Naive B cell (primary cell): Measurements from ENCODE around the gene ELOVL3. TPM values are rescaled to one million over a fixed set of nuclear protein-coding genes. Genes with fewer than 3 reads are reported as not detected.
"Not testable (repeated sequence)": the region's sequence is repeated elsewhere in the genome, so short reads cannot be mapped to it uniquely, and the experiment has no call there.

Source experiments
- ATAC-seq, 2 donors: fragments of 150-1000 bp; cut with Tn5 transposase; 2 replicates each; pipeline ENCODE4 v1.10.0; 2021; ENCODE audit warnings: low read depth in 2 of 2, mild to moderate bottlenecking in 2 of 2, moderate library complexity in 2 of 2
- DNase-seq: peaks from one replicate; pipeline ENCODE4 v3.0.0; 2022
- H3K27ac Mint-ChIP-seq, 6 donors: one replicate each; pipeline ENCODE4 v1.8.0; 2020 to 2022; ENCODE audit warnings: mild to moderate bottlenecking in 6 of 6, mixed read lengths in 6 of 6, moderate library complexity in 5 of 6, inconsistent platforms in 2 of 6
- H3K27me3 Mint-ChIP-seq, 3 donors: one replicate each; pipeline ENCODE4 v1.8.0; 2021 to 2022; ENCODE audit warnings: mixed read lengths in 3 of 3, mild to moderate bottlenecking in 1 of 3
- H3K36me3 Mint-ChIP-seq, 2 donors: one replicate each; pipeline ENCODE4 v1.8.0; 2020 to 2022; ENCODE audit warnings: mixed read lengths in 2 of 2, inconsistent platforms in 1 of 2, mild to moderate bottlenecking in 1 of 2
- H3K4me1 Mint-ChIP-seq, 3 donors: one replicate each; pipeline ENCODE4 v1.8.0; 2020 to 2022; ENCODE audit warnings: mixed read lengths in 3 of 3, inconsistent platforms in 1 of 3, mild to moderate bottlenecking in 1 of 3, moderate library complexity in 1 of 3
- H3K4me3 Mint-ChIP-seq, 8 donors: one replicate each; pipeline ENCODE4 v1.8.0; 2020 to 2022; ENCODE audit warnings: mild to moderate bottlenecking in 8 of 8, mixed read lengths in 8 of 8, moderate library complexity in 8 of 8, inconsistent platforms in 2 of 8
- H3K9me3 Mint-ChIP-seq, 7 donors: one replicate each; pipeline ENCODE4 v1.8.0; 2020 to 2022; ENCODE audit warnings: mixed read lengths in 7 of 7, mild to moderate bottlenecking in 5 of 7, inconsistent platforms in 2 of 7, moderate library complexity in 1 of 7
- polyA plus RNA-seq, 6 donors: library from polyadenylated mRNA; unstranded; fragments of 300-500 nt; fragmentation: Illumina TruSeq; gene quantifications; one replicate each; pipeline ENCODE4 v1.2.3, GENCODE V29; 2021; ENCODE audit warnings: low read depth in 6 of 6

Gene ELOVL3, protein sequence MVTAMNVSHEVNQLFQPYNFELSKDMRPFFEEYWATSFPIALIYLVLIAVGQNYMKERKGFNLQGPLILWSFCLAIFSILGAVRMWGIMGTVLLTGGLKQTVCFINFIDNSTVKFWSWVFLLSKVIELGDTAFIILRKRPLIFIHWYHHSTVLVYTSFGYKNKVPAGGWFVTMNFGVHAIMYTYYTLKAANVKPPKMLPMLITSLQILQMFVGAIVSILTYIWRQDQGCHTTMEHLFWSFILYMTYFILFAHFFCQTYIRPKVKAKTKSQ
- not detected for polyA plus RNA-seq

DNA sequence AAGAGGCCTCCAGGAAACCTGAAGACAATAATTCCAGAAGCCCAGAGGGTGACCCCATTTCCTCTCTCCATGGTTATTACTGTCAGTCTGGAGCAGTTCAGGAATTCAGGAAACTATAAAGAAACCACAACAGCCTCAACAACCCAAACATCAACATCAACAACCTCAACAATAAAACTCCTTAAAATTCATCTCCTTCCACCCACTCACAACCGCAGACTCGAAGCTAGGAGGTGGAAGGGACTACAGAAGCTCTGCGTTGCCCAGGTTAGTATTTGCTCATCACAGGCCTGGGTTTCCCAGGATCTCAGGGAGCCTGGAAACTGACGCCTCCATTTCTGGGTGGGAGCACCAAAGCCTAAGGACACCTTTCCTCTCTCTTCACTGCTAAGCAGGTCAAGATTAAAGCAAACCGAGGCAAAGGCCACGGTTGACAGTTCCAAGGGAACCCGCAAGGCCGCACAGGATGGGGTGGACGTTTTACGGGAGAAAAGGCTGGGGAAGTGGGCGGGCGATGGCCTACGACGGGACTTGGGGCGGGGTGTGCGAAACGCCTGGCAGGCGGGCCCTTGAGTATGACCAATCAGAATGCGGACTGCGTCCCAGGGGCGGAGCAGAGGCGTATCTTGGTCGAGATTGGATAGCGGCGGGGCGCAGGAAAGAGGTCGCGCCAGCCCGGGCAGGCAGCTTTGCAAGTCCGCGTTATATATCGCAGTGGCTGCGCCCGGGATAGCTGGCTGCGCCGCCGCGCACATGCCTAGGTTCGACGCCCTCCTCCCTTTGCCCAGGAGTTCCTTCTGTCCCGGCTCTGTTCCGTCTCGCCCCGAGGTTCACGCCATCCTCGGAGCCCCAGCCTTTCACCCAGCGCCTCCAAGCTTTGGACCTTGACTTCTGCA is at the start of gene ELOVL3:
TSS of gene ELOVL3 (plus strand) at position 654 of the 896 bp plus-strand sequence. CDS start 250 bp downstream, outside the sequence.
- Mint-ChIP-seq H3K27ac (peak within 1 kb of the TSS in 3 of 6 donors; percentile 36 to 90 (median 69)), H3K4me1 (peaks cover 15 to 40% (median 27%) of the 10 kb centered on the region in 3 donors)

DNA sequence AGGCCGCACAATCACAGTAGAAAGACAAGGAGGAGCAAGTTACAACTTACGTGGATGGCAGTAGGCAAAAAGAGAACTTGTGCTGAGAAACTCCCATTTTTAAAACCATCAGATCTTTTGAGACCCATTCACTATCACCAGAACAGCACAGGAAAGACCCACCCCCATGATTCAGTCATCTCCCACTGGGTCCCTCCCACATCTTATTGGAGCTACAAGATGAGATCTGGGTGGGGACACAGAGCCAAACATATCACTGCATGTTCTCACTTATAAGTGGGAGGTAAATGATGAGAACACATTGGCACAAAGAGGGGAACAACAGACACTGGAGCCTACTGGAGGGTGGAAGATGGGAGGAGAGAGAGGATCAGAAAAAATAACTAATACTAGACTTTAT is 41.5 kb upstream of the ELOVL3 start:
- peaks cover 0 to 8% (median 4%) of the 10 kb centered on the region in 3 donors for H3K4me1 Mint-ChIP-seq
- H3K27ac Mint-ChIP-seq: no peak overlapping the region
- peaks cover 0 to 6% of the 10 kb centered on the region in 2 donors for H3K36me3 Mint-ChIP-seq
- H3K9me3 Mint-ChIP-seq: peaks cover 0 to 5% (median 2%) of the 10 kb centered on the region in 7 donors
- ATAC-seq (no peak), DNase-seq (no peak)
- peaks cover 5 to 15% (median 7%) of the 10 kb centered on the region in 3 donors for H3K27me3 Mint-ChIP-seq
- no peak overlapping the region for H3K4me3 Mint-ChIP-seq

More for the DNA sequence above, at the start of gene ELOVL3:
- Mint-ChIP-seq H3K9me3 (no peaks in the 10 kb centered on the region), H3K27me3 (peaks cover 60 to 77% (median 61%) of the 10 kb centered on the region in 3 donors), H3K4me3 (peak within 1 kb of the TSS; percentile 11 to 89 (median 79)), H3K36me3 (no peaks in the 10 kb centered on the region)
- peak; percentile 79 to 84 for ATAC-seq
- DNase-seq: peak; percentile 73

DNA sequence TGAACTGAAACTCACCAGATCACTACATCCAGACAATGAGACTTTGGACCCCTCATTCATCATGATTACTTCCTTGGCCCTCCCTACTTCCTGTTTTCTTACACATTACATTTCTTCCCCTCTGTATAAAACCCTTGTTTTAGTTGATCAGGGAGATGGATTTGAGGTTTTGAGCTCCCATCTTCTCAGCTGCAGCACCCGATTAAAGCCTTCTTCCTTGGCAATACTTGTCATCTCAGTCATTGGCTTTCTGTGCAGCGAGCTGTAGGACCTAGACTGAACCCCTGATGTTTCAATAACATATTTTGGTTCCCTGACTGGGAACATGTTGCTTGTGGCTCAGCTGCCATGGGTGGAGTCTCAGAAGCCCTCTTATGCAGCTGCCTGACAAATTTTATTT is 40.8 kb upstream of the ELOVL3 start:
- DNase-seq: no peak
- ATAC-seq: no peak
- peaks cover 0 to 6% of the 10 kb centered on the region in 2 donors for H3K36me3 Mint-ChIP-seq

DNA sequence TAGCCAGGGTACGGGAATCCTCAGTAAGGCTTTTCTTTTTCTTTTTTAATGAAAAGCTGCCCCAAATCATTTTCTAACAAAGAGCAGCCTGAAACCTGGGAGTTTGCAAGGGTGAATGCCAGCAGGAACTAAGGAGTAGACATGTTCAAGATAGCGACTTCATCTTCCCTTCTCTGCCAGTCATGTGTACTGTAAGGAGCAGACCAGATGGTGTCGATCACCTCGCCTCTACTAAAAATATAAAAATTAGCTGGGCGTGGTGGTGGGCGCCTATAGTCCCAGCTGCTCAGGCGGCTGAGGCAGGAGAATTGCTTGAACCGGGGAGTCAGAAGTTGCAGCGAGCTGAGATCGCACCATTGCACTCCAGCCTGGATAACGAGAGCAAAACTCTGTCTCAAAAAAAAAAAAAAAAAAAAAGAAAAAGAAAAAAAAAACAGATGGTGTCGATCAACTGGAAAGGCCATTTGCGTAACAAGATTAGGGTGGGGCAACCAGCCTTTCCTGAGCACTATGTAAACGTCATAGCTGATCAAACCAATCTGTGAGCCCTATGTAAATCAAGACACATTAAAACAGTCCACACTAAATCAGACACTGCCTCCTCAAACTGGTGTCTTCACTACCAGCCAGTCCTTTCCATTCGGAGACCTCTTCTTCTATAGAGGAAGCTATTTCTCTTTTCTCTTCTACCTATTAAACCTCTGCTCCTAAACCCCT is 40.1 kb upstream of the ELOVL3 start:
- Mint-ChIP-seq H3K27ac (peak overlapping the region in 2 of 6 donors; percentile 53 to 68), H3K36me3 (peaks cover 0 to 6% of the 10 kb centered on the region in 2 donors), H3K27me3 (peaks cover 2 to 10% (median 3%) of the 10 kb centered on the region in 3 donors), H3K9me3 (peaks cover 0 to 6% (median 2%) of the 10 kb centered on the region in 7 donors), H3K4me3 (peak overlapping the region in 2 of 8 donors; percentile 24 to 47), H3K4me1 (peaks cover 0 to 10% (median 6%) of the 10 kb centered on the region in 3 donors)
- ATAC-seq: peak; percentile 78 to 85
- peak; percentile 37 for DNase-seq

More for the DNA sequence above, 40.8 kb upstream of the ELOVL3 start:
- peaks cover 0 to 10% (median 6%) of the 10 kb centered on the region in 3 donors for H3K4me1 Mint-ChIP-seq
- peaks cover 5 to 15% (median 7%) of the 10 kb centered on the region in 3 donors for H3K27me3 Mint-ChIP-seq
- no peak overlapping the region for H3K27ac Mint-ChIP-seq
- H3K4me3 Mint-ChIP-seq: no peak overlapping the region
- peaks cover 0 to 6% (median 2%) of the 10 kb centered on the region in 7 donors for H3K9me3 Mint-ChIP-seq

DNA sequence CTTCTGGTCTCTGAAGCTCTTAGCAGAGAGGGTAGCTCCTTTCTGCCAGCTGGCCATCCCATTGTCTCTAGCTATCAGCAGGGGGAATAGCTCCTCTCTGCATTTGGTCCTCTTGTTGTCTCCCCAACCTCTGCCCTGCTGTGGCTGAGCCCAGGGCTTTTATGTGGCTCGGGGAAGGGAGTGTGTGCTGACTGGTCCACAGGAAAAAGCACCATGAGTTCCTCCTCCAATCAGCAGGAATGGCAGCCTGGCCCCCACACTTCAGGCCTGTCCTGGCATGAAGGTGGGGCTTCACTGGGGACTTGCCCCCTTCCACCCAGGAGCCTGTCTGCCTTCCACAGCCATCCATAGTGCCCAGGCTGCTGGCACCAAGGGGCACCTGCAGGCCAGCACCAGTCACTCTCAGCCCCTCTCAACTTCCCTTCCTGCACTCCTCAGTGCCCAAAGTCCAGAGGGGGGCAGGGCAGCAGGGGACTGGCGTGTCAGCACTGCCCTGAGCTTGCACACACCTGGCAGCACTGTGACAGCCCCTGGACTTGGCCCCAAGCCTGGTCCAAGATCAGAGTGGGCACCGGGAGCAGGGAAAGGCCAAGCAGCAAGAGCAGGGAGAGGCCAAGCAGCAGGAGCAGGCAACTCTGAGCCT is 37.7 kb upstream of the ELOVL3 start:
- peaks cover 0 to 6% of the 10 kb centered on the region in 2 donors for H3K36me3 Mint-ChIP-seq
- no peak for ATAC-seq
- peak overlapping the region in 1 of 6 donors; percentile 47 for H3K27ac Mint-ChIP-seq
- H3K9me3 Mint-ChIP-seq: peaks cover 0 to 15% (median 6%) of the 10 kb centered on the region in 7 donors
- H3K4me3 Mint-ChIP-seq: peak overlapping the region in 1 of 8 donors; percentile 23
- no peak for DNase-seq
- H3K4me1 Mint-ChIP-seq: peaks cover 0 to 10% (median 6%) of the 10 kb centered on the region in 3 donors
- peaks cover 0 to 6% (median 0%) of the 10 kb centered on the region in 3 donors for H3K27me3 Mint-ChIP-seq

DNA sequence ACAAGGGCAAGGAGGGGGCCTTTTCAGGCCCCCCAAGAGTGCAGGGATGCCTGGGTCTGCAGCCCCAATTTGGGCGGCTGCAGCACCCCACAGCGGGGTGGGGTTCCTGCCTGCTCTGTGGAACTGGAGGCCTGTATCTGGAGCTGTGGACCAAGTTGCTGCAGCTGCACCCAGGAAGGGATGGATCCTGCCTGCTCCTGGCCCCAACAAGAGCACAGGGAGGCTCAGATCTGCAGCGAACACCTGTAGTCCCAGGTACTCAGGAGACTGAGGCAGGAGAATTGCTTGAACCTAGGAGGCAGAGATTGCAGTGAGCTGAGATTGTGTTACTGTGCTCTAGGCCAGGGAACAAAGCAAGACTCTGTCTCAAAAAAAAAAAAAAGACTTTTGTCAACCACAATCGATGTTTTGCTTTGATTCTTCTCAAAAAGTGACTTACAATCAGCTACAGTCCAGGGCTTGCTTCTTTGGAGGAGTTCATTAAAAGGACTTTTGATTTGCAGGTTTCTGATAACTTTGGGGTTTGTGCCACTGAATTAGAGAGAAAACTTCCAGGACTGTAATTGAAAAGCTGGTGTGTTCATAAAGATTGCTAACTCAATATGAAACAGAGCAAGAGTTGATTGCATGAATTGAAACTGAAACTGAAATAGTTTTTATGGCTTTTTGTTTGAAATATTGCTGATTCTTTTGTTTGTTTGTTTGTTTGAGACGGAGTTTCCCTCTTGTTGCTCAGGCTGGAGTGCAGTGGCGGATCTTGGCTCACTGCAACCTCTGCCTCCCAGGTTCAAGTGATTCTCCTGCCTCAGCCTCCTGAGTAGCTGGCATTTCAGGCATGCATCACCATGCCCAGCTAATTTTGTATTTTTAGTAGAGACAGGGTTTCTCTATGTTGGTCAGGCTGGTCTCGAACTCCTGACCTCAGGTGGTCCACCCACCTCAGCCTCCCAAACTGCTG is 36.9 kb upstream of the ELOVL3 start:
- DNase-seq, ATAC-seq, H3K27me3 Mint-ChIP-seq, H3K36me3 Mint-ChIP-seq: not testable (repeated sequence)
- Mint-ChIP-seq H3K27ac (peak overlapping the region in 2 of 6 donors; percentile 55 to 88), H3K4me1 (peaks cover 0 to 10% (median 6%) of the 10 kb centered on the region in 3 donors), H3K9me3 (peaks cover 0 to 15% (median 6%) of the 10 kb centered on the region in 7 donors), H3K4me3 (peak overlapping the region in 1 of 8 donors; percentile 68)

DNA sequence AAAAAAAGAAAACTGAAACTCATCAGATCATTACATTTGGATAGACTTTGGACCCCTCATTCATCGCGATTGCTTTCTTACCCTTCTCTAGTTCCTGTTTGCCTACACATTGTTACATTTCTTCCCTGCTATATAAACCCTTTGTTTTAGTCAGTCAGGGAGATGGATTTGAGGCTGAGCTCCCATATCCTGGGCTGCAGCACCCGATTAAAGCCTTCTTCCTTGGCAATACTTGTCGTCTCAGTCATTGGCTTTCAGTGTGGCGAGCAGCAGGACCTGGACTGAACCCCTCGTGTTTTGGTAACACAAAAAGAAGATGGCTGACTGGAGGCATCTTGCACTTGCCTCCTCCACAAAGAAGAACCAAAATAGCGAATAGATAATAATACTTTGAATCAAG is 34.1 kb upstream of the ELOVL3 start:
- H3K9me3 Mint-ChIP-seq: peaks cover 0 to 13% (median 6%) of the 10 kb centered on the region in 7 donors
- no peak overlapping the region for H3K27ac Mint-ChIP-seq
- H3K4me1 Mint-ChIP-seq: peaks cover 0 to 6% (median 6%) of the 10 kb centered on the region in 3 donors
- DNase-seq (no peak), ATAC-seq (no peak)
- no peaks in the 10 kb centered on the region for H3K36me3 Mint-ChIP-seq
- peaks cover 0 to 14% (median 3%) of the 10 kb centered on the region in 3 donors for H3K27me3 Mint-ChIP-seq
- H3K4me3 Mint-ChIP-seq: no peak overlapping the region

DNA sequence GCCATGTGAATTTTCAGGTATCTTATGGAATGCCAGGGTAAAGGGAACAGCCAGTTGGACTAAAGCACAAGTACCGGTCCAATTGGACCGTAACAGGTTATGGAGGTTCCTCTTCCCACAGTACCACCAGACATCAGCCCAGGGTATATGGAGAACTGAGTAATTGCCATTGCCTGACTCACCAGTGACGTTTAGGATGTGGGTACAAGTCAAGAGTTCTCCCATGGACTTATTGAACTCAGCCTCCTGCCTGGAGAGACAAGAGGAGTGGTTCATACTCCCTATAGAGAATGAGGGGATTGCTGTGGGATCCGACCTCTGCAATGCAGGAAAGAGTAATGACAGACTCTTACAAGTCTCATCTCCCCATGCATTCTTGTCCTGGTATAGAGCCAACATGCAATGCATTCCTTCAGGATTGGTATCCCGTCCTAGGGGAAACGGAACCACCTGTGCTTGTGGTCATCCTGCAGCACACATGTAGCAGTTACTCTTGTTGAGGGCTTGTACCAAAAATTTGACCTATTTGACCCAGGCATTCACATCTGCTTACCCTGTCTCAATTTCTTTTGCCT is 30.7 kb upstream of the ELOVL3 start:
- no peaks in the 10 kb centered on the region for H3K4me1 Mint-ChIP-seq
- no peak for DNase-seq

DNA sequence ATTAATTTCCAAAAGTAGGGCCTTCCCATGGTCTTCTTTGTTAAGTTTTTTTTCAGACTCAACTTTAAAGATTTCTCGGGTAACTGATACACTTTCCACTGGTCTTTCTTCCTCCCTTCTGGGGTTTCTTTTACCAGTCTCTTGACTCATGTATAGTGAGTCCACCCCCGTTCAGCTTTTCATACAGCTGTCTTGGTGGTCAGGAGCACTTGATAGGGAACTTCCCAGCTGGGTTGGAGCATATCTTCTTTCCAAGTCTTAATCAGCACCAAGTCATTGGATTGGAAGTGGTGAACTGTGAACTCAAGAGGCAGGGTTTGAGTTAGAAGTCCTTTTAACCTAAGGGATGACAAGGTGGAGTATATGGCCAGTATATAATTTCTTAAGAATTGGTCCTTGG is 29.2 kb upstream of the ELOVL3 start:
- ATAC-seq (no peak), DNase-seq (no peak)
- peaks cover 0 to 3% (median 0%) of the 10 kb centered on the region in 3 donors for H3K4me1 Mint-ChIP-seq

More for the DNA sequence above, 30.7 kb upstream of the ELOVL3 start:
- Mint-ChIP-seq H3K9me3 (peaks cover 0 to 11% (median 10%) of the 10 kb centered on the region in 7 donors), H3K27me3 (peaks cover 8 to 29% (median 16%) of the 10 kb centered on the region in 3 donors), H3K27ac (no peak overlapping the region), H3K36me3 (no peaks in the 10 kb centered on the region), H3K4me3 (no peak overlapping the region)
- no peak for ATAC-seq

DNA sequence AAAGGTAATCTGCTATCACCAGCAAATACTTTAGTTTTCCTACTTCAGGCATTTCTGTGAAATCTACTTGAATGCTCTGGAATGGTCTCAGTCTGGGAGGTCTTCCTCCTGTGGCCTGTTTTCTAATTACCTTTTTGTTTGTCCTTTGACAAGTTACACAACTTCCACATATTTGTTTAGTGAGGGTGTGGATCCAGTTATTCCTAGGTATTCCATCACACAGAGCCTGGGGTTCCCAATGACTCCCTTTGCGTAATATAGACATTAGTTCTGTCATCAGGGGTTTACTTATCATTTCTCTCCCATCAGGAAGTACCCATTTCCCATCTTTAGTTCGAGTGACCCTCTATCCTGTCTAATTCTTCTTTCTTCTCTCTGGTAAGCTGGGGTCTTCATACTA is 28.1 kb upstream of the ELOVL3 start:
- H3K27ac Mint-ChIP-seq: no peak overlapping the region
- H3K4me3 Mint-ChIP-seq: no peak overlapping the region
- DNase-seq (no peak), ATAC-seq (no peak)
- H3K27me3 Mint-ChIP-seq: peaks cover 8 to 29% (median 16%) of the 10 kb centered on the region in 3 donors
- peaks cover 0 to 4% (median 0%) of the 10 kb centered on the region in 7 donors for H3K9me3 Mint-ChIP-seq
- H3K36me3 Mint-ChIP-seq: no peaks in the 10 kb centered on the region
- H3K4me1 Mint-ChIP-seq: peaks cover 5 to 11% (median 7%) of the 10 kb centered on the region in 3 donors

More for the DNA sequence above, 29.2 kb upstream of the ELOVL3 start:
- Mint-ChIP-seq H3K27me3 (peaks cover 8 to 29% (median 16%) of the 10 kb centered on the region in 3 donors), H3K27ac (no peak overlapping the region), H3K9me3 (peaks cover 0 to 7% (median 3%) of the 10 kb centered on the region in 7 donors), H3K36me3 (no peaks in the 10 kb centered on the region), H3K4me3 (no peak overlapping the region)
